OCI-LY3 (cell line): ENCODE measurements around the gene ZBTB42.
"Not testable (repeated sequence)": the region's sequence is repeated elsewhere in the genome, so short reads cannot be mapped to it uniquely, and the experiment has no call there.

Experiments used
- H2AFZ ChIP-seq: fragments of 200-600, 300-600 bp; shearing (Covaris generic); 2 replicates; pipeline ENCODE4 v1.6.0; 2014; ENCODE audit warnings: antibody characterized with exemption, low read depth, low read length
- H3K27ac ChIP-seq: fragments of 200-600, 300-600 bp; sonication (generic); 2 replicates; pipeline ENCODE4 v1.5.1; 2014; ENCODE audit warnings: mild to moderate bottlenecking, low read length, moderate library complexity, mixed read lengths
- H3K27me3 ChIP-seq: fragments of 200-600, 300-600 bp; sonication (generic); 2 replicates; pipeline ENCODE4 v1.6.1; 2014; ENCODE audit warnings: low read depth, low read length, mixed read lengths
- H3K36me3 ChIP-seq: fragments of 200-600, 300-600 bp; sonication (generic); replicated peaks from 2 replicates; pipeline ENCODE3; 2014; ENCODE audit warnings: low read depth, low read length, mixed read lengths
- H3K4me1 ChIP-seq: fragments of 300-600, 200-600 bp; sonication (generic); 2 replicates; pipeline ENCODE4 v1.6.1; 2014; ENCODE audit warnings: low read length, mixed read lengths
- H3K4me2 ChIP-seq: fragments of 200-600, 300-600 bp; sonication (generic); 2 replicates; pipeline ENCODE4 v1.6.1; 2014; ENCODE audit warnings: low read length, mixed read lengths
- H3K4me3 ChIP-seq: fragments of 300-600, 200-600 bp; sonication (generic); 2 replicates; pipeline ENCODE4 v1.5.1; 2014; ENCODE audit warnings: antibody characterized with exemption, mild to moderate bottlenecking, low read length, moderate library complexity
- H3K79me2 ChIP-seq: fragments of 300-600, 200-600 bp; shearing (Covaris generic); 2 replicates; pipeline ENCODE4 v1.6.1; 2014; ENCODE audit warnings: mild to moderate bottlenecking, low read length, mixed read lengths
- H3K9ac ChIP-seq: fragments of 300-600, 200-600 bp; shearing (Covaris generic); 2 replicates; pipeline ENCODE4 v1.6.0; 2014; ENCODE audit warnings: mild to moderate bottlenecking, low read length, moderate library complexity
- H3K9me3 ChIP-seq: fragments of 200-600, 300-600 bp; shearing (Covaris generic); 2 replicates; pipeline ENCODE4 v1.6.1; 2014; ENCODE audit warnings: low read length, mixed read lengths; ENCODE audit not compliant: insufficient read depth
- H4K20me1 ChIP-seq: fragments of 200-600, 300-600 bp; sonication (generic); 2 replicates; pipeline ENCODE4 v1.6.1; 2016; ENCODE audit warnings: low read length, mixed read lengths; ENCODE audit not compliant: insufficient read depth
- EZH2phosphoT487 ChIP-seq: fragments of 200-600 bp; shearing (Covaris generic); IDR thresholded peaks from 2 replicates; pipeline ENCODE4 v1.6.1; 2018; ENCODE audit warnings: antibody characterized with exemption, mixed run types, low read depth
- TF ChIP-seq, protein P1 (sequence below): fragments of 200-600, 300-600 bp; sonication (generic); IDR thresholded peaks from 2 replicates; pipeline ENCODE4 v1.5.1; 2014; ENCODE audit warnings: antibody characterized with exemption, low read length, low read depth

Gene ZBTB42

GRCh38 chr14:104810316-104810715 lies 9.4 kb downstream of the ZBTB42 start:
- Histone ChIP-seq H4K20me1 (no peaks in the 10 kb centered on the region), H3K4me1 (no peaks in the 10 kb centered on the region), H2AFZ (no peak overlapping the region), H3K79me2 (peaks cover 11% of the 10 kb centered on the region), H3K4me2 (no peak overlapping the region), H3K27me3 (no peaks in the 10 kb centered on the region), H3K4me3 (no peak overlapping the region), H3K27ac (no peak overlapping the region), H3K9ac (no peak overlapping the region), H3K36me3 (no peaks in the 10 kb centered on the region), H3K9me3 (no peaks in the 10 kb centered on the region)
- no peak for TF ChIP-seq EZH2phosphoT487
- TF ChIP-seq, protein P1, sequence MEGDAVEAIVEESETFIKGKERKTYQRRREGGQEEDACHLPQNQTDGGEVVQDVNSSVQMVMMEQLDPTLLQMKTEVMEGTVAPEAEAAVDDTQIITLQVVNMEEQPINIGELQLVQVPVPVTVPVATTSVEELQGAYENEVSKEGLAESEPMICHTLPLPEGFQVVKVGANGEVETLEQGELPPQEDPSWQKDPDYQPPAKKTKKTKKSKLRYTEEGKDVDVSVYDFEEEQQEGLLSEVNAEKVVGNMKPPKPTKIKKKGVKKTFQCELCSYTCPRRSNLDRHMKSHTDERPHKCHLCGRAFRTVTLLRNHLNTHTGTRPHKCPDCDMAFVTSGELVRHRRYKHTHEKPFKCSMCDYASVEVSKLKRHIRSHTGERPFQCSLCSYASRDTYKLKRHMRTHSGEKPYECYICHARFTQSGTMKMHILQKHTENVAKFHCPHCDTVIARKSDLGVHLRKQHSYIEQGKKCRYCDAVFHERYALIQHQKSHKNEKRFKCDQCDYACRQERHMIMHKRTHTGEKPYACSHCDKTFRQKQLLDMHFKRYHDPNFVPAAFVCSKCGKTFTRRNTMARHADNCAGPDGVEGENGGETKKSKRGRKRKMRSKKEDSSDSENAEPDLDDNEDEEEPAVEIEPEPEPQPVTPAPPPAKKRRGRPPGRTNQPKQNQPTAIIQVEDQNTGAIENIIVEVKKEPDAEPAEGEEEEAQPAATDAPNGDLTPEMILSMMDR = no peak

DNA sequence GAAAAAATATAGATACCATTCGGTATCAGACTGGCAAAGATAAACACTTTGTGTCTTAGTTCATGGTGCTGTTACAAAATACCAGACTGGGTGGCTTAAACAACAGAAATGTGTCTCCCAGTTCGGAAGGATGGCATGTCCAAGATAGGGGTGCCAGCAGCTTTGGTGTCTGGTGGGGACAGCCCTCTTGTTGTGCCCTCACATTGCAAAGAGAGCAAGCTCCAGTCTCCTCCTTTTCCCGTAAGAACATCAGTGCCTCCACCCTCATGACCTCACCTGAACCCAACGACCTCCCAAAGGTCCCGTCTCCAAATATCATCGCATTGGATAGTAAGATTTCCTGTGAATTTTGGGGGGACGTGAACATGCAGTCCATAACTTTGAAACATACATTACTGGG lies 12.4 kb downstream of the ZBTB42 start:
- H3K9me3 ChIP-seq = peaks cover 6% of the 10 kb centered on the region; the same call in 1 of the 2 replicates
- no peak overlapping the region for H3K27ac ChIP-seq
- H3K27me3 ChIP-seq = no peaks in the 10 kb centered on the region
- H2AFZ ChIP-seq = no peak overlapping the region
- peaks cover 6% of the 10 kb centered on the region for H3K4me1 ChIP-seq
- H3K9ac ChIP-seq = no peak overlapping the region
- peaks cover 31% of the 10 kb centered on the region for H3K79me2 ChIP-seq
- TF ChIP-seq, protein P1 = no peak
- no peak for TF ChIP-seq EZH2phosphoT487
- peaks cover 9% of the 10 kb centered on the region for H3K36me3 ChIP-seq
- H3K4me3 ChIP-seq = no peak overlapping the region
- H4K20me1 ChIP-seq = no peaks in the 10 kb centered on the region
- H3K4me2 ChIP-seq = no peak overlapping the region

GRCh38 chr14:104814701-104815100 lies 13.8 kb downstream of the ZBTB42 start:
- peak overlapping the region; percentile 80 for H3K4me2 ChIP-seq
- not testable (repeated sequence) for H4K20me1 ChIP-seq, H2AFZ ChIP-seq, H3K27ac ChIP-seq, H3K27me3 ChIP-seq, H3K9me3 ChIP-seq, H3K4me1 ChIP-seq
- peaks cover 31% of the 10 kb centered on the region for H3K79me2 ChIP-seq
- peaks cover 13% of the 10 kb centered on the region for H3K36me3 ChIP-seq
- H3K4me3 ChIP-seq = peak overlapping the region; percentile 83
- H3K9ac ChIP-seq = peak overlapping the region; percentile 80; the same call in 1 of the 2 replicates

DNA sequence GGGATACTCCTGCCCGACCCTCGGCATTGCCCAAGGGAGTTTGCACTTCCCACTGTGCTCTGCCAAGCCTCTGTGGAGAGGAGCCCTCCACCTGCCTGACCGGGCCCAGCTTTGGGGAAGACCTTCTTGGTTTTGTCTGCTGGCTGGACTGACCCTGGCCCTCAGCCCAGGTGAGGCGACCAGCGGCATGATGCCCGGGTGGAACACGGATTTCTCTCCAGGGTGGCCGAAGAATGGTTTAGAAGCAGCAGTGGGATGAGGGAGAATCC lies 15.6 kb downstream of the ZBTB42 start:
- Histone ChIP-seq H3K4me3 (peak overlapping the region; percentile 83), H3K27ac (peak overlapping the region; percentile 59), H2AFZ (no peak overlapping the region), H3K79me2 (peaks cover 31% of the 10 kb centered on the region), H3K36me3 (peaks cover 13% of the 10 kb centered on the region), H3K4me2 (peak overlapping the region; percentile 89), H4K20me1 (no peaks in the 10 kb centered on the region), H3K27me3 (no peaks in the 10 kb centered on the region), H3K4me1 (peaks cover 6% of the 10 kb centered on the region), H3K9ac (peak overlapping the region; percentile 86), H3K9me3 (peaks cover 6% of the 10 kb centered on the region; the same call in 1 of the 2 replicates)
- TF ChIP-seq, protein P1 = no peak
- TF ChIP-seq EZH2phosphoT487 = no peak
